NB4 (cell line): ENCODE results near the gene PUDP.

Experiments used
- DNase-seq: peaks from one replicate; pipeline ENCODE4 v3.0.0; 2010; ENCODE audit warnings: low read depth
- H3K4me3 ChIP-seq: one replicate; pipeline ENCODE4 v1.5.1; 2011; ENCODE audit warnings: mild to moderate bottlenecking, low read depth, low read length, moderate library complexity
- MYC ChIP-seq: IDR thresholded peaks from 2 replicates; pipeline ENCODE4 v1.6.1; 2011; ENCODE audit warnings: low read depth, low read length
- POLR2A ChIP-seq: IDR thresholded peaks from 2 replicates; pipeline ENCODE4 v1.6.1; 2011; ENCODE audit warnings: mild to moderate bottlenecking; ENCODE audit not compliant: insufficient read length; ENCODE audit errors: extremely low read depth
- TF ChIP-seq, protein P1 (sequence below): IDR thresholded peaks from 2 replicates; pipeline ENCODE4 v1.6.1; 2011; ENCODE audit warnings: low read depth, low read length
- TF ChIP-seq, protein P2 (sequence below): IDR thresholded peaks from one replicate; pipeline ENCODE4 v1.5.1; 2012; ENCODE audit warnings: low read depth, low read length

PUDP gene

DNA sequence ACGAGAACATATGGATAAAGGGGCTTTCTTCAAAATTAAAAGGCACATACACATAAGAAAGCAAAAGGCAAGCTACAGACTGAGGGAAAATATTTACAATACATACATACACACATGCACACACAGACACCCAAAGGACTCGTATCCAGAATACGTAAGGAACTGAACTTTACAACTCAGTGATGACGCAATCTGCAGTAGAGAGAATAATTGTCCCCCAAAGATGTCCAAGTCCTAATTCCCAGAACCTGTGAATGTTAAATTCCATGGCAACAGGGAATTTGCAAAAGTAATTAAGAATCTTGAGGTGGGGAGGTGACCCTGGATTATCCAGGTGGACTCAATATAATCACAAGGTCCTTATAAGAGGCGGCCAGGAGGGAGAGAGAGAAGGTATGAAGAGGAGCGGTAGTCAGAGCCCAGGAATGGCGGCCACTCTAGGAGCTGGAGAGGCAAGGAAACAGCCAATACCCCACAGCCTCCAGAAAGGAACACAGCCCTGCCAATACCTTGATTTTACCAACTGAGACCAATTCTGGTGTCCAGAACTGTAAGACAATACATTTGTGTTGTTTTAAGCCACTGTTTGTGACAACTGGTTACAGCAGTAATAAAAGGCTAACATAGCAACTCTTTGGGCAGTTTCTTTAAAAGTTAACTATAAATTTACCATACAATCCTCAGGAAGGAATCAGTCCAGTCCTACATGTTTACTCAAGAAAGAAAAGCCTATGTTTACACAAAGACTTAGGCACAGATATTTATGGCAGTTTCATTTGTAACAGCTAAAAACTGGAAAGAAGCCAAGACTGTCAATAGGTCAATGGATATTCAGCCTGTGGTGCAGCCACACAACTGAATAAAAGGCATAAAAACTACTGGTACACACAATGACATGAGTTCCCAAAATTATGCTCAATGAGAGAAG lies 27.7 kb downstream of the PUDP start:
- H3K4me3 ChIP-seq, result no peak overlapping the region
- TF ChIP-seq, protein P1, sequence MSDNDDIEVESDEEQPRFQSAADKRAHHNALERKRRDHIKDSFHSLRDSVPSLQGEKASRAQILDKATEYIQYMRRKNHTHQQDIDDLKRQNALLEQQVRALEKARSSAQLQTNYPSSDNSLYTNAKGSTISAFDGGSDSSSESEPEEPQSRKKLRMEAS, result no peak
- TF ChIP-seq MYC (no peak), POLR2A (no peak)
- TF ChIP-seq, protein P2, sequence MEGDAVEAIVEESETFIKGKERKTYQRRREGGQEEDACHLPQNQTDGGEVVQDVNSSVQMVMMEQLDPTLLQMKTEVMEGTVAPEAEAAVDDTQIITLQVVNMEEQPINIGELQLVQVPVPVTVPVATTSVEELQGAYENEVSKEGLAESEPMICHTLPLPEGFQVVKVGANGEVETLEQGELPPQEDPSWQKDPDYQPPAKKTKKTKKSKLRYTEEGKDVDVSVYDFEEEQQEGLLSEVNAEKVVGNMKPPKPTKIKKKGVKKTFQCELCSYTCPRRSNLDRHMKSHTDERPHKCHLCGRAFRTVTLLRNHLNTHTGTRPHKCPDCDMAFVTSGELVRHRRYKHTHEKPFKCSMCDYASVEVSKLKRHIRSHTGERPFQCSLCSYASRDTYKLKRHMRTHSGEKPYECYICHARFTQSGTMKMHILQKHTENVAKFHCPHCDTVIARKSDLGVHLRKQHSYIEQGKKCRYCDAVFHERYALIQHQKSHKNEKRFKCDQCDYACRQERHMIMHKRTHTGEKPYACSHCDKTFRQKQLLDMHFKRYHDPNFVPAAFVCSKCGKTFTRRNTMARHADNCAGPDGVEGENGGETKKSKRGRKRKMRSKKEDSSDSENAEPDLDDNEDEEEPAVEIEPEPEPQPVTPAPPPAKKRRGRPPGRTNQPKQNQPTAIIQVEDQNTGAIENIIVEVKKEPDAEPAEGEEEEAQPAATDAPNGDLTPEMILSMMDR, result no peak
- no peak for DNase-seq

DNA sequence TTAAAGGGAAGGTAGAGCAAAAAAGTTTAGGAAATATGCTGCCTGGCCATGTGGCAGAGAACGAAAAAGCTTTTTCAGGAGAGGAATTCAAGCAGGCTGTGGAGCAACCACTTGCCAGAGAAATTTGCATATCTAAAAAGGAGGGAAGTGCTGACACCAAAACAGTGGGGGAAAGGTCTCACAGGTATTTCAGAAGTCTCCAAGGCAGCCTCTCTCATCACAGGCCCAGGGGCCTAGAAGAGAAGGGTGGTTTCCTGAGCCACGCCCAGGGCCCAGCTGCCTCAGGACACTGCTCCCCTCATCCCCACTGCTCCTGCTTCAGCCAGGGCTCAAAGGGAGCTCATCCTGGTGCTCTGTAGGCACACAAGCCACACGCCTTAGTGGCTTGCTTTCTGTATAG lies 30.4 kb downstream of the PUDP start:
- H3K4me3 ChIP-seq, result no peak overlapping the region
- no peak for DNase-seq
- TF ChIP-seq, protein P1, result no peak
- TF ChIP-seq POLR2A (no peak), MYC (no peak)
- TF ChIP-seq, protein P2, result no peak

DNA sequence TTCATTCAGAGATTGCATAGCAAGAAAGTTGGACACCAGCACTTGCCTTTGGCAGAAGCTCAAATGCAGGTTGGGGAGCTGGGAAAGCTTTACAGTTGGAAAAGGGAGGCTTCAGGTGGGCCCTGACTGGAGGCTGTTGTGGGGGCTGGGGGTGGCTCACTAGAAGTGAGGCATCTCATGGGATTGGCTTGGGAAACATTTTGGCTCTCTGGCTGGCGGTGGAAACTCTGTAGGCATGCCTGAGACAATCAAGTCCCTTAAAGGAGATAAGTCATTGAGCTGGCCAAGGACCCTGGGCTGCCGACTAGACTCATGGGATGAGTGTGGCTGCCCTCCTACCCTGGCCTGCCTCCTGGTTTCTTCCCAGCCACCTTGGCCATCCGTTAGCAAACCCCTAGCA lies 31.9 kb downstream of the PUDP start:
- DNase-seq, result no peak
- TF ChIP-seq, protein P1, result no peak
- TF ChIP-seq POLR2A (no peak), MYC (no peak)
- TF ChIP-seq, protein P2, result no peak
- no peak overlapping the region for H3K4me3 ChIP-seq

DNA sequence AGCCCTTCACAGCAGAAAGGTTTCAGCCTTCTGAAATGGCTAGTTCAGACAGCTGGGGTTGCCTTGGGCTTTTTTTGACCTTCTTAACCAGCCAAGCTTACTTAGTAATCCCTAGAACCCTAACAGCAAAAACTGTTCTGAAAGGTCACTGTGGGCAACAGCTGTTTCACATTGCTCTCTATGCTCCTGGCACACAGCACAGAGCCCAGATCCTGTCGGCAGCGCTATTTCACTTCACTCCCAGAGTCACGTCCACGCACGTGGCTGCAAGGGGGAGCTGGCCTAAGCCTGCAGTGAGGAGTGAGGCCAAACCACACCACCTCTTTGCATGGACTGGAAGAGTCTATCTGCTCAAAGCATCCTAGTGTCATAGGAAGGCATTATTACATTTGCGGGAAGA lies 32.4 kb downstream of the PUDP start:
- TF ChIP-seq, protein P1, result no peak
- TF ChIP-seq MYC (no peak), POLR2A (no peak)
- TF ChIP-seq, protein P2, result no peak
- DNase-seq, result no peak

DNA sequence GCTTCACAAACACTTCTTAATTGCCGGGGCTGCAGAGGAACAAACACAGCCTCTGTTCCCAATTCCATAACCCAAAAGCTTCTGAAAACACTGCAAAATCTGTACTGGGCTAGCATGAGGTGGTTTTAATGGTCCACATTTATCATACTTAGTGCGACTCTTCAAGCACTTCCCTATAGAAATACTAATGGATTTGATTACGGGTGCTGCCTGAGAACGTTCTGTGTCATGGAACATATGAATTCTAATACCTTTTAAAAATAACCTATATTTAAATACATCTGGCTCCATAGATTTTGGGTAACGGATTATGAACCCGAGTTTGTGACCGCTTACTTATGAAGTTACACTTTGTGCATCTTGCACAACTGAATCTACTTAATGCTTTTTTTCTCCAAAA lies 35.9 kb downstream of the PUDP start:
- DNase-seq, result no peak
- TF ChIP-seq POLR2A, result no peak
- TF ChIP-seq MYC, result no peak
- TF ChIP-seq, protein P2, result no peak
- TF ChIP-seq, protein P1, result no peak
- H3K4me3 ChIP-seq, result no peak overlapping the region

More for the DNA sequence above, 32.4 kb downstream of the PUDP start:
- no peak overlapping the region for H3K4me3 ChIP-seq
